ENCODE data around the gene SNAP47. TPM values are rescaled to one million over a fixed set of nuclear protein-coding genes. Genes with fewer than 3 reads are reported as not detected.

SNAP47 gene
- polyA plus RNA-seq, 1 donor from 2014 or later, result 56.0 TPM

- peaks cover 5% of the 10 kb centered on the region for H3K36me3 ChIP-seq (ENCODE audit: insufficient read depth, low read length)
- no peak overlapping the region for H3K4me2 ChIP-seq (ENCODE audit: low read length)
- TF ChIP-seq RAD21 (conservative IDR thresholded peaks at IDR 0.05), result no peak
- no peak for TF ChIP-seq REST (IDR thresholded peaks at IDR 0.05; ENCODE audit: borderline replicate concordance)
- no peak for TF ChIP-seq CTCF (IDR thresholded peaks at IDR 0.05; ENCODE audit: poor library complexity, severe bottlenecking)
- no peak for TF ChIP-seq TAF1 (IDR thresholded peaks at IDR 0.05; ENCODE audit: low read depth)
- TF ChIP-seq MXI1 (conservative IDR thresholded peaks at IDR 0.05; ENCODE audit: poor library complexity, severe bottlenecking), result no peak
- no peak for TF ChIP-seq EZH2 (IDR thresholded peaks at IDR 0.05; ENCODE audit: borderline replicate concordance, insufficient read depth, low read length, poor library complexity, severe bottlenecking)
- TF ChIP-seq POLR2AphosphoS5 (IDR thresholded peaks at IDR 0.05), result no peak
- TF ChIP-seq EP300 (conservative IDR thresholded peaks at IDR 0.05; ENCODE audit: poor library complexity, severe bottlenecking), result no peak
- TF ChIP-seq SMC3 (conservative IDR thresholded peaks at IDR 0.05; ENCODE audit: poor library complexity), result no peak
- H3F3A ChIP-seq (ENCODE audit: insufficient read depth, low read length, poor library complexity, severe bottlenecking), result no peaks in the 10 kb centered on the region
- no peak overlapping the region for H2AFZ ChIP-seq (ENCODE audit: low read depth, low read length)
- H3K9me3 ChIP-seq (ENCODE audit: low read length), result no peaks in the 10 kb centered on the region
- H3K27ac ChIP-seq (ENCODE audit: low read length), result no peak overlapping the region
- no peak overlapping the region for H3K9ac ChIP-seq (ENCODE audit: low read length)
- no peak overlapping the region for H3K4me3 ChIP-seq (ENCODE audit: low read length)
- no peaks in the 10 kb centered on the region for H3K27me3 ChIP-seq (ENCODE audit: insufficient read depth, low read depth, low read length)
- no peaks in the 10 kb centered on the region for H3K9me2 ChIP-seq (ENCODE audit: insufficient read depth, low read length)
- H3K79me2 ChIP-seq (replicated peaks; ENCODE audit: insufficient read depth, low read length), result no peaks in the 10 kb centered on the region
- no peaks in the 10 kb centered on the region for H4K20me1 ChIP-seq (ENCODE audit: insufficient read depth)
These were observed 19.7 kb downstream of the SNAP47 start for GRCh38 chr1:227754958-227755357.

DNA sequence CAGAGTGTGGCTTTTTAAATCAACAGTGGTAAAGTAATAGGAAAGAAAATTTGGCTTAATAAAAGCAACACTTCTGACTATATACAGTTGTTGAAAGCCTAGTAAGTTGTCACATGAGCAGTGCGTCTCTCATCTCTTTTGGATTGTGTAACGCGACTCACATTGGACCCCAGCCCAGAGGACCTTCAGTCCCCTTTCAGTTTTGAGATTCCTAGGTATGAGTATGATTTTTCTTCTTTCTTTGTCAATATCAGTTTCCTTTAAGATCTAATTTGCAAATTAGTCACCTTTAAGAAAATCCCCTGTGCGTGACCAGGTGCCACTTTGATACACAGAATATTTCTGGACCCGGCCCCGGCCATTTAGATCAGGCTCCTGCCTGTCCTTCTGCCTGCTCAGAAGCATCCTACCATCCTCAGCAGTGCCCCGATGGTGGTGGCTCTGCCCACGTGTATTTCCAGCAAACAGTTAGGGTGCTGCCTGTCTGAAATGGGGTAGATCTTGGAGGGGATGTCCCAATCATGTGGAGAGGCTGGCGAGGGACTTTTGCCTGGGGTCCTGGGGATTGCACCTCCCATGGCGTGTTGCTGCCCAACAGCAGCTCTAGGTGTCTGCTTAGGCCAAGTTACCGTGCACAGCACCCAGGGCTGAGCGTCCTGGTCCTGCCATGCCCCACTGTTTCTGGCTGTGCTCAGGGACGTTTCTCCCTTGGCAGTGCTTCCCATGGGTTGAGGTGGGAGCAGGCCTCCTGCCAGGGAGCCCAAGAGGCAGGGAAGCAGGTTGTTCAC lies 21.1 kb downstream of the SNAP47 start:
- H3K9me2 ChIP-seq (ENCODE audit: insufficient read depth, low read length), result no peaks in the 10 kb centered on the region
- H3K4me3 ChIP-seq (ENCODE audit: low read length), result no peak overlapping the region
- no peak overlapping the region for H3K4me2 ChIP-seq (ENCODE audit: low read length)
- no peaks in the 10 kb centered on the region for H3F3A ChIP-seq (ENCODE audit: insufficient read depth, low read length, poor library complexity, severe bottlenecking)
- no peak overlapping the region for H3K9ac ChIP-seq (ENCODE audit: low read length)
- H4K20me1 ChIP-seq (ENCODE audit: insufficient read depth), result no peaks in the 10 kb centered on the region
- no peak overlapping the region for H3K27ac ChIP-seq (ENCODE audit: low read length)
- H3K27me3 ChIP-seq (ENCODE audit: insufficient read depth, low read depth, low read length), result no peaks in the 10 kb centered on the region
- H3K79me2 ChIP-seq (replicated peaks; ENCODE audit: insufficient read depth, low read length), result no peaks in the 10 kb centered on the region
- H2AFZ ChIP-seq (ENCODE audit: low read depth, low read length), result no peak overlapping the region
- TF ChIP-seq CTCF (IDR thresholded peaks at IDR 0.05; ENCODE audit: poor library complexity, severe bottlenecking), result no peak
- TF ChIP-seq TAF1 (IDR thresholded peaks at IDR 0.05; ENCODE audit: low read depth), result no peak
- TF ChIP-seq SMC3 (conservative IDR thresholded peaks at IDR 0.05; ENCODE audit: poor library complexity), result no peak
- peaks cover under 1% of the 10 kb centered on the region for H3K36me3 ChIP-seq (ENCODE audit: insufficient read depth, low read length)
- no peaks in the 10 kb centered on the region for H3K9me3 ChIP-seq (ENCODE audit: low read length)
